Tibial artery (tissue), 4 donors: ENCODE measurements around the gene CTNNB1.
A peak's percentile ranks its signal among the peaks of the same experiment; 100 is the strongest.

Source experiments
- DNase-seq, 2 donors: peaks; one replicate each; pipeline ENCODE4 v3.0.0-alpha.2; 2019
- H3K27ac ChIP-seq, 2 donors: fragments of 200-600 bp; sonication (generic) in 1 of 2; 1 replicate in 1 of 2; 2 replicates in 1 of 2; pipeline ENCODE4 v1.5.1; 2018 to 2019; ENCODE audit warnings: mild to moderate bottlenecking in 1 of 2
- H3K27me3 ChIP-seq, 2 donors: fragments of 200-600 bp; sonication (generic) in 1 of 2; one replicate each; pipeline versions ENCODE4 v1.5.1 to v1.6.0; 2016 to 2019
- H3K36me3 ChIP-seq, 3 donors: fragments of 200-600 bp; sonication (generic) in 2 of 3; one replicate each; pipeline ENCODE4 v1.5.1; 2016 to 2019; ENCODE audit warnings: mild to moderate bottlenecking in 2 of 3
- H3K4me1 ChIP-seq, 4 donors: fragments of 200-600 bp; sonication (generic) in 2 of 4; 1 replicate in 3 of 4; 2 replicates in 1 of 4; pipeline ENCODE4 v1.5.1; 2016 to 2019
- H3K4me3 ChIP-seq, 2 donors: fragments of 200-600 bp; sonication (generic) in 1 of 2; 1 replicate in 1 of 2; 2 replicates in 1 of 2; pipeline ENCODE4 v1.5.1; 2018 to 2019; ENCODE audit warnings: mild to moderate bottlenecking in 2 of 2
- H3K9me3 ChIP-seq, 3 donors: fragments of 200-600 bp; sonication (generic) in 1 of 3; one replicate each; pipeline ENCODE4 v1.5.1; 2016 to 2019
- CTCF ChIP-seq, 2 experiments: fragments of 200-600 bp in 1 of 2; fragments of 450-650 bp in 1 of 2; IDR thresholded peaks; one replicate each; pipeline ENCODE4 v1.5.1; 2017 to 2019; ENCODE audit warnings: antibody characterized with exemption in 2 of 2, mild to moderate bottlenecking in 1 of 2, moderate library complexity in 1 of 2
- intact Hi-C: fragments of 100-400 bp; cut with DNase I; formaldehyde crosslinking; loops from one replicate; pipeline ENCODE4 v1.15.0; 2023; ENCODE audit warnings: low total_unique reads

CTNNB1 gene

GRCh38 chr3:41243183-41243582 is 43.9 kb downstream of the CTNNB1 start:
- DNase-seq: no peak
- H3K36me3 ChIP-seq: peaks cover 35 to 52% (median 44%) of the 10 kb centered on the region in 3 donors
- intact Hi-C loops: no loop called here
- H3K4me1 ChIP-seq: peaks cover 0 to 22% (median 14%) of the 10 kb centered on the region in 4 donors
- no peaks in the 10 kb centered on the region for H3K9me3 ChIP-seq
- no peak overlapping the region for H3K4me3 ChIP-seq
- H3K27ac ChIP-seq: no peak overlapping the region
- no peaks in the 10 kb centered on the region for H3K27me3 ChIP-seq
- no peak for TF ChIP-seq CTCF (IDR thresholded peaks at IDR 0.05)

- Histone ChIP-seq H3K27me3 (no peaks in the 10 kb centered on the region), H3K27ac (no peak overlapping the region), H3K4me3 (no peak overlapping the region), H3K36me3 (peaks cover 23 to 41% (median 30%) of the 10 kb centered on the region in 3 donors), H3K4me1 (peaks cover 0 to 30% (median 18%) of the 10 kb centered on the region in 4 donors), H3K9me3 (no peaks in the 10 kb centered on the region)
- intact Hi-C loops: no loop called here
- TF ChIP-seq CTCF (IDR thresholded peaks at IDR 0.05): no peak
- DNase-seq: no peak
Measured at GRCh38 chr3:41244620-41245336, 45.5 kb downstream of the CTNNB1 start.

- intact Hi-C loops: no loop called here
- Histone ChIP-seq H3K27me3 (no peaks in the 10 kb centered on the region), H3K27ac (peak overlapping the region in 1 of 2 donors; percentile 7), H3K36me3 (peaks cover 0 to 17% (median 6%) of the 10 kb centered on the region in 3 donors), H3K4me1 (peaks cover 0 to 30% (median 18%) of the 10 kb centered on the region in 4 donors), H3K4me3 (no peak overlapping the region), H3K9me3 (no peaks in the 10 kb centered on the region)
- TF ChIP-seq CTCF (IDR thresholded peaks at IDR 0.05): no peak
- no peak for DNase-seq
Measured at GRCh38 chr3:41247055-41248004, 48.0 kb downstream of the CTNNB1 start.

- no peak for TF ChIP-seq CTCF (IDR thresholded peaks at IDR 0.05)
- no peaks in the 10 kb centered on the region for H3K27me3 ChIP-seq
- no peak overlapping the region for H3K4me3 ChIP-seq
- no peak for DNase-seq
- H3K36me3 ChIP-seq: peaks cover 0 to 16% (median 6%) of the 10 kb centered on the region in 3 donors
- intact Hi-C loops: no loop called here
- peaks cover 0 to 30% (median 18%) of the 10 kb centered on the region in 4 donors for H3K4me1 ChIP-seq
- H3K9me3 ChIP-seq: no peaks in the 10 kb centered on the region
- H3K27ac ChIP-seq: no peak overlapping the region
Measured at GRCh38 chr3:41248525-41248924, 49.2 kb downstream of the CTNNB1 start.

GRCh38 chr3:41249318-41249717 is 50.0 kb downstream of the CTNNB1 start:
- no peak for TF ChIP-seq CTCF (IDR thresholded peaks at IDR 0.05)
- peaks cover 0 to 16% (median 6%) of the 10 kb centered on the region in 3 donors for H3K36me3 ChIP-seq
- H3K9me3 ChIP-seq: no peaks in the 10 kb centered on the region
- no peak overlapping the region for H3K27ac ChIP-seq
- no peak overlapping the region for H3K4me3 ChIP-seq
- no peaks in the 10 kb centered on the region for H3K27me3 ChIP-seq
- DNase-seq: no peak
- H3K4me1 ChIP-seq: peaks cover 0 to 30% (median 18%) of the 10 kb centered on the region in 4 donors
- intact Hi-C loops: no loop called here
